Measurements from ENCODE around the gene ZNF284.
"Not testable (repeated sequence)": the region's sequence is repeated elsewhere in the genome, so short reads cannot be mapped to it uniquely, and the experiment has no call there.

The ZNF284 gene

DNA sequence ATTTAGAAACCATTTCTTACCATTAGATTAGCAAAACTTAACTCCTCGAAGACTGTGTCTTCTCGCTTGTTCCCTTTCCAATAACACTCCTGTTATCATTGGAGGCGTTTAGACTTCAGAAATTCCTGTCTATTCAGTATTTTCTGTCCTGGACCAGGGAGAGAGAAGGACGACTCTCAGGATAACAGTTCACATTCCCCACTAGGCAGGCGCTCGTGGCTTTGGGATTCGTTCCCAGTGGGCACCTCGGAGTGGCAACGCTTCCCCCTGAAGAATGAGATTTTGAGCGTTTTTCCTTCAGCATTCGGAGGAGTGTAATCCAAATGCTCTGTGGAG lies 40.8 kb downstream of the ZNF284 start:
- DNase-seq = no peak

GRCh38 chr19:44113138-44113783 lies 41.3 kb downstream of the ZNF284 start, which contains the start of gene ZNF225:
ZNF225 (plus strand) TSS chr19:44113399; CDS start chr19:44115828, 2,429 bp downstream.
- DNase-seq = peak; percentile 95

DNA sequence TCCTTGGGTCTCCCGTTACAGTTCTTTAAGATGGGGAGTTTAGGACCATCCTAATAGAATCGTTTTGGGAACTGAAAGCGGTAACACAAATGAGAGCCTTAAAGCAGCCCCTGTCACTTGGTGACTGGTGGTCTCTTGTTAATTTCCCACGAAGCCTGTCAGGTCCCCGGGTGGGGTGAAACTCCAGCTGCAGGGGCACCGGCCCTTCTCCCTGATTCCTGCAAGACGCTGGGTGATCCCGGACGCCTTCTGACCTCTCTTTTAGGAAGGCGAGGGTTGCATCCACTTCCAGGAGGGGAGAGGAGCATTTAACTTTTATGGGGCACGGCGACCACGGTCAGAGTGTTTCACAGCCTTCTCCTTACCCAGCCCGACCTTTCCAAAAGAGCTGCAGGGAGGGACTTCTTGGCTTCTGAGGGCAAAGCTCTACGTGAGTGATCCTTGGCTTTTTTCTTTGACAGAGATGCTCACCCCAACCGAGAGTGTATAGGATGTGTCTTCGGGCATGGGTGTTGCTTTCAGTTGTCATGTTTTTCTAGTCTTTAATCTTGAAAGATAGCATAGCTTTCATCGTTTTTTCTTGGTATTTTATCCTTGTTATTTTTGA lies 41.9 kb downstream of the ZNF284 start:
- DNase-seq = no peak

- DNase-seq = not testable (repeated sequence)
Measured at GRCh38 chr19:44121162-44121561, 49.2 kb downstream of the ZNF284 start.

DNA sequence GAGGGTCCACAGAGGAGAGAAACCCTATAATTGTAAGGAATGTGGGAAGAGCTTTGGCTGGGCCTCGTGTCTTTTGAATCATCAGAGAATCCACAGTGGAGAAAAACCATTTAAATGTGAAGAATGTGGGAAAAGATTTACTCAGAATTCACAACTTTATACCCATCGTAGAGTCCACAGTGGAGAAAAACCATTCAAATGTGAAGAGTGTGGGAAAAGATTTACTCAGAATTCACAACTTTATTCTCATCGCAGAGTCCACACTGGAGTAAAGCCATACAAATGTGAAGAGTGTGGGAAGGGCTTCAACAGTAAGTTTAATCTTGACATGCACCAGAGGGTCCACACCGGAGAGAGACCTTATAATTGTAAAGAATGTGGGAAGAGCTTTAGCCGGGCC lies 60.0 kb downstream of the ZNF284 start:
- DNase-seq = no peak
